NCI-H82 treated with DMSO at 0.1 percent for 48 hours (cell line): ENCODE data around the gene ACTN4.

Experiments
- DNase-seq: peaks from one replicate; lab custom pipeline; 2025; ENCODE audit not compliant: unreplicated experiment; lab: John Stamatoyannopoulos, UW

ACTN4 gene

GRCh38 chr19:38635483-38636399 lies 11.7 kb upstream of the ACTN4 start:
- no peak for DNase-seq

DNA sequence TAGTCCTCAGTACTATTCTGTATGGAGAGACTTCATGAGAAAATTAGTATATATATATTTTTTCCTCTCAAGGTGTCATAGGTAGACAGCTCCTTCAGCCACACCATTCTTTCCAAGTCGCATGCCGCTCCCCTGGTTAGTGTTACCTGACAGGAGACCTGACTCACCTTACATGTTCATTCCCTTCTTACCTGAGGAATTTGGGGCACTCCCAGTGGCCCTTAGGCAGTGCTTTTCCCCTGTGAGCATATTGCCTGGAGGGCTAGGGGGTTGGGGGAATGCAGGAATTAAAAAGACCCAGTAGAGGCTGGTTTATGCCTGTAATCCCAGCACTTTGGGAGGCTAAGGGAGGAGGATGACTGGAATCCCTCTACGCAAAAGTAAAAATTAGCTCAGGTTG lies 9.0 kb upstream of the ACTN4 start:
- no peak for DNase-seq

DNA sequence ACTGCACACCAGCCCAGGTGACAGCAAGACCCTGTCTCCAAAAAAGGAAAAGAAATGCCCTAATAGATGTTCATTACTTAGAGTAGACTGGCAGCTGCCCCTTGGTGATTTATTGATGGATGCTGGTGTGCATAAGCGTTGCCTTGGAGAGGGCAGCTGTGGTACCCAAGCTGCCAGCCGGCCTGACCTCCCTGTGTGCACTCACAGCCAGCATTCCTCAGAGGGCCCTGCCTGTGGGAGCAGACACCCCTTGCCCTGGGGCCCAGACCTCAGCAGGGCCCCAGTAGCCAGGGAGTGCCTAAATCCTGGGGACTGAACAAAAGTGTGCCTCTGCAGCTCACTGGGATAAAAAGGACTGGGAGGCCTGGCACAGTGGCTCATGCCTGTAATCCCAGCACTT lies 7.8 kb upstream of the ACTN4 start:
- DNase-seq, result no peak

DNA sequence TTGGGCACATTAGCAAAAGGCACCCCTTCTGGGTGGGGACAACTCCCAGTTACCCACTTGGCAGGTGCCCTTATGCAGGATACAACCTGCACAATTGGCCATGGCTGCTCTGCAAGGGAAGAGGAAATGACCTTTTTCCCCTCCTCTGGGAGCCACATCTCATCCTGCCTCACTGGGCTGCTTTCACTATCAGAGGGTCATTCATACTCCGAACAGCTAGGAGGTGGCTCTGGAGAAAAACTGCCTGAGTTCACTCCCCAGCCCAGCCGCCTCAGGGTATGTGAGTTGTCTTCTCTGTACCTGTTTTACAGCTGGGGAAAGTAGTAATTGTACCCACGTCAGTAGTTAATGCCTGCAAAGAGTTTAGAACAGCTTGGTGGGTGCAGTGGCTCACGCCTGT lies 7.1 kb upstream of the ACTN4 start:
- DNase-seq, result no peak

DNA sequence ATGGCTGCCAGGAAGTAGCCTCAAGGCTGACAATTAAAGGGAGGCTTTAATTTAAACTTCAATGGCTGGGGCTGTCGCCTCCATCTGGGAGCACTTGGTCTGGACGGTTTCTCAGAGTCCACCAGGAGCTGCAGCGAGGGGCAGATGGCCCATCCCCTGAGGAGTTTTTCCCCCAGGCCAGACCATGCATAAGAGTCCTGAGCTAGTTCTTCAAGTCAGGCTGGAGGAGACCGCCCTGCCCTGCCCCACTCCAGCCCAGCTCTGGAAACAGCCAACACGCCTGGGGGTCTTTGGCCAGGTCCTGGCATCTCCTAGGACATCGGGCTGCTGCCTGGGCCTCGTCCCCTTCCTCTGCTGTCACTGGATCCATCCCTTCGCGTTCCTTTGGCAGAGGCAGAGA lies 5.3 kb upstream of the ACTN4 start:
- no peak for DNase-seq

DNA sequence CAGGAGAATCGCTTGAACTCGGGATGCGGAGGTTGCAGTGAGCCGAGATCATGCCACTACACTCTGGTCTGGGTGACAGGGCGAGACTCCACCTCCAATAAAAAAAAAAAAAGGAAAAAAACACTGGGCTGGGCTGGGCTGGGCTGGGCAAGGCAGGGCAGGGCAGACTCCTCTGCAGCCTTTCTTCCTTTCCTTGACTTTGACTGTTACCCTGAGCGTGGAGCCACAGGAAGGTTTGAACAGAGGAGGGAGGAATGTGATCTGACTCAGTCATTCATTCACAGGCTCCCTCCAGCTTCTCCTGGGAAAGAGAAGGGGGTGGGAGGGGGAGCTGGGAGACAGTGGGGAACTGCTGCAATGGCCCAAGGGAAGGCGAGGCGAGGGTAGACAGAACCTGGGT lies 2.7 kb upstream of the ACTN4 start:
- DNase-seq, result no peak

DNA sequence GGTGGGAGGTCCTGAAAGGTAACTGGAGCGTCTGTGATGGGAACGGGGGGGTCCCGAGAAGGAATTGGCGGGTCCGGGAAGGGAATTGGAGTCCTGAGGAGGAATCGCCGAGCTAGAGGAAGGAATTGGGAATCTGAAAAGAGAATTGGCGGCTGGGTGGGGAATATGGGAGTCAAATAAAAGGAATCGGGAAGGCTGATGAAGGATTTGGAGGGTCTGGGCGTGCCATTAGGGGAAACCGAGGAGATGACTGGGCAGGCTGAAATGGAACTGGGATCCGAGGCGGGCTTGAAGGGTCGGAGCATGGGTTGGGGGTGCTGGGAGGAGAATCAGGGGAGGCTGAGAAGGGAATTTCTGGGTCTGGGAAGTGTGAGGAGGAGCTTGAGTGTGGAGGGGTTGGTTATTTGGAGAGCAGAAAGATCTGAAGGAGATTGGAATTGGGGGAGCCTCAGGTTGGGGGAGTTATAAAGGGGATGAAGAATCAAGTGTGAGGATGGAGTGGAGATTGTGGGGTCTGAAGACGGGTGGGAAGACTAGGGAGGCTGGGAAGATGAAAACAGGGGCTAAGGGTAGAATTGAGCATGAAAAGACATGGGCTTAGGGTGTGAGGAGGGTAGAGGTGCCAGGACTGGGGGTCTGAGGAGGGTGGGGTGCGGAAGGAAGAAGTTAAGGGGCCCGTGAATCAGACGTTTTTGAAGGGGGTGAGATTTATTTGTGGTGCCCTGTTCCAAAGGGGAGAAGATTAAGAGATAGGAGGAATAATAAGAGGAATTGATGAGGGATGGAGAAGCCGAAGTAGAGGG lies 718 bp downstream of the ACTN4 start:
- DNase-seq, result no peak

DNA sequence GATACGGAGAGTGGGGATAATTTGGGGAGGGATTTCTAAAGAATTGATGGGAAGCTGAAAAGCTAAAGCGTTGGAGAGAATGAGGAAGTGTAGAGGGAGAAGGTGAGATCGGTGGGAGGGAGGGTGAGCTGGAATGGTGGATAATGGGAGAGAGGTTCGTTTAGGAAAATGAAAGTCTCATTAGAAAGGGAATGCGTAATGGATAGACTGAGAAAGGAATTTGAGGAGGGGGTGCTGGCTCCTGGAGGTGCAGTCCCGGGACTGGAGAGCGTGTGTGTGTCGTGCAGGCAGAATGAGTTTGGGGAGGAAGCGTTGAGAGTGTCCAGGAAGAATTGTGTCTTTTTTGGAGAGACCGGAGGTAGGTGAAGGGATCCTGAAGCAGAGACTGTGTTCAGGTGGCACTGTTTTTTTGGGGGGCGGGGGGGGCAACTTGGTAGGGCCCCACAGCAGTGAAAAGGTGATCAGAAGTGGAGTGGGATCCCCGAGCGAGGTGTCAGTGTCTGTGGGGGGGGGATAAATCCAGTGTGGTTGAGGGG lies 1.4 kb downstream of the ACTN4 start:
- DNase-seq, result no peak

DNA sequence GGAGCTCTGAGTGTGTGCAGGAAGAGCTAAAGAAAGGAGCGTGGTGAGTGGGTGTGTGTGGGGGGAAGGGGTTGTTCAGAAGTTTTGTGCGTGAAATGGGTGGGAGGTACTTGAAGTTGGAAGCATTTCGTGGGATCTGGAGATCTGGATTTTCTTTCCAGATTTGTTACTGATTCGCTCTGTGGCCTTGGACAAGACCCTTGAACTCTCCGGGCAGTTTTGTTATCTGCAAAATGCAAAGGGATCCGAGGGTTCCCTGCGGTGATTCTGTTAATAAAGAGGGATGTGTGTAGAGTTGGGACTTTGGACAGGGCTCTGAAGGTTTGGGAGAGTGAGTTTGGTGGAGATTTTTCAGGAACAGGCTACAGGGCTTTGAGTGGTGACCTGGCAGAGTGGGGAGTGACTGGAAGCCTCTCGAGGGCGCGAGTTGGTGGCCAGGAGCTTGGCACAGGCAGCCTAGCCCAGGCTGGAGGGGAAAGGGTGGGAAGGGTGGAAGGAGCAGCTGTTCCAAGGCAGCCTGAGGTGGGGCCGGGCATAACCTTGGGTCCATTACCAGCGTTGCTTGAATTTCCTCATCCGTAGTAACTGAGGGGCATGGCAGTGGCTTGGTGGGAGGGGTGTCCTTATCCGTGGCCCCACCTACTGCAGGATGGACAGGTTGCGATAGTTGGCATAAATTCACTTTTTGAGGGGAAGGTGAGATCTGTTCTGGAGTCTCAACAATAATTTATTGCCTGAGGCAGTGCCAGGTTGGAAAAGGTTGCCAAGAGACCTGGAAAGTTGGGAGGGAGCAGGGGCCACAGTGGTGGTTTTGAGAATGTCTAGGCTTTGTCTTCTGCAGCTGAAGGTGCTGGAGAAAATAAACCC lies 2.1 kb downstream of the ACTN4 start:
- no peak for DNase-seq

DNA sequence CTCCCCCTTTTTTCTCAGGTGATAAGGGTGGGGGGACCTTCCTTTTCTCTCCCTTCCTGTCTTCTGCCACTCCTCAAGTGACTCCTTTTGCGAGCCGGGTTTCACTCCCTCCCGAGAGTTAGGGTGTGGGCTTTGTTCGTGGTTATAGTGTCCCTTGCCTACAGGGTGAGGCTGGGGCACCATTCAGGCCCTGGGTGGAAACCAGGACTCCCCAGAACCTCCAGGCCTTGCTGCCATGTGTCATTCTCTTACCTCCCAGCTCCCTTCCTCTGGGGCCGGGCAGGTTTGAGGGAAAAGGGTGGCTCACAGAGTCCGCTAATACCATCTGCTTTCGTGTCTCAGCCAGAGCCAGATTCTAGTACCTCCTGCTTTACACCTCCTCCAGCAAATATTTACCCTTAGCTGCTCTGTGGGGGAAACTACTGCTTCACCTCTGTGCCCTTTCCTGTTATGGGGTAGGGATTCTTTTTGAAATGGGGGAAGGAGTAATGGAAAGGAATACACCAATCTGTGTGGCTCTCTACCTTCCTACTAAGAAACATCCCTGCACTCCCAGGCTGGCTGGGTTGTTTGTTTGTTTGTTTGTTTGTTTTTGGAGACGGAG lies 2.8 kb downstream of the ACTN4 start:
- no peak for DNase-seq

- DNase-seq, result no peak
Observed at GRCh38 chr19:38650911-38651584, 3.6 kb downstream of the ACTN4 start.

GRCh38 chr19:38653028-38653571 lies 5.7 kb downstream of the ACTN4 start:
- DNase-seq, result peak; percentile 29

- DNase-seq, result peak; percentile 59
Observed at GRCh38 chr19:38654628-38655055, 7.2 kb downstream of the ACTN4 start.

- DNase-seq, result no peak
Observed at GRCh38 chr19:38655148-38655824, 7.8 kb downstream of the ACTN4 start.

DNA sequence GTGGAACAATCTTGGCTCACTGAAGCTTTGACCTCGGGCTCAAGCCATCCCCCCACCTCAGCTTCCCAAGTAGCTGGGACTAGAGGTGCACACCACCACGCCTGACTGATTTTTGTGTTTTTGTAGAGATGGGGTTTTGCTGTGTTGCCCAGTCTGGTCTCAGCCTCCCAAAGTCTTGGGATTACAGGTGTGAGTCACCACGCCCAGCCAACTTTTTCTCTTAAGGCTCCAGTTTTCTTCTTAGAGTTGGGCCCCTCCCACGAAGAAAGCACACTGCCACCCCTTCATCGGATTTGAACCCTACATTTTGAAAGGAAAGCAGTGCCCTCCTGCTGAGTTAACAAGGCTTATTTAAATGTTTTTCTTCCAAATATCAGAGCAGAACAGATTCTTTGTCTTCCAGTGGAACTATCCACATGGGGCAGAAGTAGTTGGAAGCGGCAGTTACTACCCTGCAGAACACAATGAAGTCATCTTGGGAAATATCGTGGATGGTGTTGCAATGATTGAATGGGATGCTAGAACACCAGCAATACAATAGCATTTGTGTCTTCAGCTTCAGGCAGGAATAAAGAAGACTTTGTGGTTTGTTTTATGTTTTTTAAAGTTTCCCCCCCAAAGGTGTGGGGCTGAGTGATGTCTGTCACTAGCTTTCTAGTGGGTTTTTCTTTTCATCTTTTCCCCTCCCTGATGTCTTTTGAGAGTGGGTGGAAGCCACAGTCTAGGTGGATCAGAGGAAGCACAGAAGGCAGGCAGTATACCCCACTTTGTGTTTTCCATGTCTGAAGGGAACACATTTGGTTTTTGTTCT lies 8.9 kb downstream of the ACTN4 start:
- no peak for DNase-seq

- no peak for DNase-seq
Observed at GRCh38 chr19:38657633-38658222, 10.3 kb downstream of the ACTN4 start.

DNA sequence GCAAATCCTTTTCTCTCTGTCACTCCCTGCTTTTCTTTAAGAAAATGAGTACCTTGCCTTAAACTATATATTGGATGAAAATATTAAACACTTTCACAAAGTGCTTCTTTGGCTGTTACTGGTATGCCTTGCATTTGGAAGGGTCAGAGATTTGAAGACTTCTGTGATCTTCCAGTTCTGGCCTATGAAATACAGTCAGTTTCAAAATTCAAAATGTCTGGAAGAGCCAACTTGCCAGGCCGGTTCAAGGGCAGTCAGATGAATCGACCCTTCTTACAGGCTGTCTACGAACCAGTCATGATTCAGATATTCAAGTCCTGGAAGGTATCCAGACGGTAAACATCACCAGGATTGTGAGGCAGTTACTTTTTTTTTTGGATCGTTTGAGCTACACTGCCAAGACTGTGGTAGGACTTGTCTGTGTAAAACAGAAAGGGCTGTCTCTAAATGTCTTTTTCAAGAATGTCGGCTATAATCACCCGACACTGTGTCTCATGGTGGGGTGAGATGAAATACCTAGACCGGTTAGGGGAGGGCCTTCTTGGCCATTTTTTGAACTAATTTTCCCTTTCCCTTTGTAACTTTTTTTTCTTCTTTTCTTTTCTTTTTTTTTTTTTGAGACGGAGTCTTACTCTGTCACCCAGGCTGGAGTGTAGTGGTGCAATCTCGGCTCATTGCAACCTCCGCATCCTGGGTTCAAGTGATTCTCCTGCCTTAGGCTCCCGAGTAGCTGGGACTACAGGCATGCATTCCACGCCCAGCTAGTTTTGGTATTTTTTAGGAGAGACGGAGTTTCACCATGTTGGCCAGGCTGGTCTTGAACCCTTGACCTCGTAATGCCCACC lies 11.2 kb downstream of the ACTN4 start:
- no peak for DNase-seq
